HG03039 (cell line): ENCODE measurements around the gene NEBL.

Source experiments
- ATAC-seq: cut with Tn5 transposase; IDR thresholded peaks from one replicate; pipeline ENCODE4 v1.9.1; 2021; ENCODE audit warnings: mild to moderate bottlenecking, moderate library complexity; ENCODE audit not compliant: unreplicated experiment

Gene NEBL

GRCh38 chr10:20908391-20908790 is 11.3 kb upstream of the NEBL start:
- no peak for ATAC-seq

DNA sequence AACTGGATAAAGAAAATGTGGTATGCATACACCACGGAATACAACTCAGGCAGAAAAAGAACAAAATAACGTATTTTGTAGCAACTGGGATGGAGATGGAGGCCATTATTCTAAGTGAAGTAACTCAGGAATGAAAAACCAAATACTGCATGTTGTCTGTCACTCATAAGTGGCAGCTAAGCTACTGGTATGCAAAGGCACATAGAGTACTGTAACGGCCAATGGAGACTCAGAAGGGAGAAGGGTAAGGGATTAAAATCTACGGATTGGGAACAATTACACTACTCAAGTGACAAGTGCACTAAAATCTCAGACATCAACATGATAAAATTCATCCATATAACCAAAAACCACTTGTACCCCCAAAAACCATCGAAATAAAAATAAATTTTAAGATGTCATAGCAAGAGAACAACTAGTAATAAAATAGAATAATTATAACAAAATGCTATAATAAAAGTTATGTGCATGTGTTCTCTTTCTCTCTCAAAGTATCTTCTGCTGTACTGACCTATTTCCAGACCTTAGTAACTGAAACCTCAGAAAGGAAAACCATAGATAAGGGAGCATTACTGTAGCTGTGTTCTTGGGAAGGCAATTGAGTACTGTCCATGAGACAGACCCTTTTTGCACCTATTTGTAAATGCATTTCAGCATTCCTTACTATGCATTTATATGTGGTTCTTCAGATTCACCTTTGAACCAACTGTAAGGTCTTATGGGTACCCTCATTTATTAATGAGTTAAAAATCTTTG is 6.7 kb upstream of the NEBL start:
- no peak for ATAC-seq

DNA sequence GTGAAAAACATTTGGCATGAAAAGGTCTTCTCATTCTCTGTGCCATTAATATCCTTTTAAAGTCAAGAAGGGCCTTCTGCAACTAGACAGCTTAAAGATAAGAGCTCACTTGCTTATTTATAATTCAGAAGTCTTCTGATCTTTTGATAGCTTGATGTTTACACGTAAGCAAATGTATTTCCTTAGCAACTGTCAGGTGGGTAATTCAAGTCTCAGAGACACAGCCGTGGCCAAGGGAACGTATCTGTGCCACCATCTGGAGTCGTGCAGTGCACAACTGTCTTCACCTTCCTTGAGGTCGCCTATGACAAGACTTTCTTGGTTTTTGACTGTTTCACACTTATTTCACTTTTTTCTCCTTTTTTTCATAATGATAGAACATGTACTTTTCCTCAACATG is 4.0 kb upstream of the NEBL start:
- no peak for ATAC-seq

- no peak for ATAC-seq
These were observed 1.9 kb upstream of the NEBL start for GRCh38 chr10:20898866-20899535.

- ATAC-seq, result no peak
These were observed 3.8 kb downstream of the NEBL start for GRCh38 chr10:20893297-20893696.

DNA sequence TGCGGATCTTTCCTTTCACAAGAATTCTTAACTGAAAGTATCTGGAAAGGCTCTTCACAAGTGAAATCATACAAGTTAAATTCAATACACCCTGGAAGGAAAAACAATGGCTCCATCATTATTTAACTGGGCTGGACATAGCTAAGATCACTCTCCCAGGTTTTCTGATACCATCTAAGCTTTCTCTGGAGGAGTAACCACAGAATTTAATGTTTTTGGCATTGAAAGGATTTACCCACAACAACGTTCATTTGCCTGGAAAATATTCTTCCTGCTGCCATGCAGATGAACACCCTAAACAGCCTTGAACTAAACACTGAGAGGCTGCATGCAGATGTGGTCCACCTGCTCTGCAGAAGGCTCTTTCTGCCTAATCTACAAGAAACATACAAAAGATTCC is 4.3 kb downstream of the NEBL start:
- ATAC-seq, result no peak

GRCh38 chr10:20892011-20892585 is 5.0 kb downstream of the NEBL start:
- ATAC-seq, result no peak

DNA sequence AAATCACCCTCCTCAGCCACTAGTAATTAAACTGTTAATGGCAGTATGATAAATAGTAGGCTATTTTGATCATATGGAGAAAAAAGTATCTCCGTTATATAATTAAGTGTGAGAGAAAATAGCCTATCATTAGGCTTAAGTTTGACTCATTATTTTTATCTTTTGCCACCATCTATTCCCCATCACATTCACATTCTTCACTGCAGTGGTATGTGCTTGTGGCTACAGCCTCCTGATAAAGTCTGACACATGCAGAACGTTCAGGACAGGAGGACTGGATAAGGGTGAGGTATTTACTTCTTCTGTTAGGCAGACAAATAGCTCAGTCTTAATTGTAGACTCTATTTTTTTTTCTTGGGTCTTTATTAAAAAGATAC is 5.8 kb downstream of the NEBL start:
- ATAC-seq, result no peak

GRCh38 chr10:20890491-20891337 is 6.4 kb downstream of the NEBL start:
- ATAC-seq, result no peak

- no peak for ATAC-seq
These were observed 7.1 kb downstream of the NEBL start for GRCh38 chr10:20890009-20890408.

DNA sequence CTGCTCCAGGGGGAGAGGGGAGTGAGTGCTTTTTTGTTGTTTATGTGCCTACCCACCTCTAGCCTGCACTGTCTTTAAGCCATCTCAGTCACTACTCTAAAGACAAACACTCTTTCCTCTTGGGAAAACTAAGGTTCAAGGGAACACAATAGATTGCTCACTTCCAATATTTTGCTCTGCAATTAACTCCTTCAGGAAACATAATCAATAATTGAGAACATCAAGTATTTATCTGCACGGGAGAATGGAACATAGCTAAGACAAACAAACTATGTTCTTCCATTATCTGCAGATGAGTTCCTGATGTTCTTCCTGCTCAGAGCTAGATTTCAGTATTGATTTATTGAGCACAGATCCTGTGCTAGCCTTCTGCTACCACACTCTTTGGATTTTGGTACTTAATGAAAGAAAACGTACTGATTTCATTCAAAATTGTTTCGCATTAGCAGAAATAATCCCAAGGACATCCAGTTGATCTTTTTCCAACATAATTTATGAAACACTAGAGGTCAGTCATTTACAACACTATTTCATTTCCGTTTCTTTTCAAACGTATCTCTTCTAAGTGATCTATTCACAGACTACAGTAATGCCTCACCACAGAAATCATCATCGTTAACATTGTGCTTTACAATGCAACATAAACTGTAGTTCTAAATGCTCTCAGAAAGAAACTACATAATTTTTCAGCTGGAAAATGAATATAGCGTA is 8.3 kb downstream of the NEBL start:
- no peak for ATAC-seq

GRCh38 chr10:20887706-20888555 is 9.2 kb downstream of the NEBL start:
- ATAC-seq, result no peak

DNA sequence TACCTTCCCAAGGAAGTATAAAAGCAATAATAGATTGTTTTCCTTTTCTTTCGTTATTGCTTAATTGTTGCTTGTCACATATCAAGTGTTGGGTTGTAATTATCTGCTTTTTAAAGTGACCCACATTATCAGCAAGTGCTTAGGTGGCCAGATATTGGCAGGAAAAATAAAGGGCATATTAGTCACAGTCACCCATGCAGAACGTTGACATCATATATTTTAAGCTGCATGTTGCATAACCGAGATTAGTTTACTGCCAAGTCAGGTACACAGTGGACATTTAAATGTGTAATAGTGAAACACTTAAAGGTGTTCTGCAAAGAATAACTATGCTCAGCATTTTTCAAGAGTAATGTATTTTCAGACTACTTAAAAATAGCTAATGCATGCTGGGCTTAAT is 11.4 kb downstream of the NEBL start:
- ATAC-seq, result no peak

- ATAC-seq, result no peak
These were observed 13.6 kb downstream of the NEBL start for GRCh38 chr10:20883552-20883951.

DNA sequence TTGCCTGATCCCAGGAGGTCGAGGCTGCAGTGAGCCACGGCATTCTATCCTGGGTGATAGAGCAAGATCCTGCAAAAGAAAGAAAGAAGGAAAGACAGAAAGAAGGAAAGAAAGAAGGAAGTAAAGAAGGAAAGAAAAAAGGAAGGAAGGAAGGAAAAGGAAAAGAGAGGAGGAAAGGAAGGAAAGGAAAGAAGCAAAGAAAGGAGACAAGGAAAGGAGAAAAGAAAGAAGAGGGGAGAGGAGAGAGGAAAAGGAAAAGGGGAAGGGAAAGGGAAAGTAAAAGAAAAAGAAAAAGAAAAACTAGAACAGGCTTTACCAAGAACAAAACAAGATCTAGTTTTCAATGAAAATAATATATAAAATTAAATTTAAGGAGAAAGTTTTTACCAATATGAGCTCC is 15.0 kb downstream of the NEBL start:
- ATAC-seq, result no peak

DNA sequence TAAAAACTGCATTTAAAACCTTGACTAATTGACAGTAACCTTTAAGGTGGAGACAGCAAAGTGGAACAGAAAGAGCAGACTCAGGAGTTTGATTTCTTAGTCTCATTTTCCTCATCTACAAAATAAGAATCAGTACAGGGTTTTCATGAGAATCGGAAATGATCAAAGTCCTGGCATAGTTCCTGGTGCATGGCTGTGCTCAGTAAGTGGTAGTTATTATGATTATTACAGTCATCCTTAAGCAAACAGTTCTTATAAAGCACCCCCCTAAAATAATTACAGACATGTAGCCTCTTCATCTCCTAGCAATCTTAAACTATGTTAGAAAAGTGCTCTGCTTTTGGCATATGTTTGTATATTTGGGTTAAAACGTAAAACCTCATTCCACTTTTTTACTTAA is 18.0 kb downstream of the NEBL start:
- ATAC-seq, result no peak

DNA sequence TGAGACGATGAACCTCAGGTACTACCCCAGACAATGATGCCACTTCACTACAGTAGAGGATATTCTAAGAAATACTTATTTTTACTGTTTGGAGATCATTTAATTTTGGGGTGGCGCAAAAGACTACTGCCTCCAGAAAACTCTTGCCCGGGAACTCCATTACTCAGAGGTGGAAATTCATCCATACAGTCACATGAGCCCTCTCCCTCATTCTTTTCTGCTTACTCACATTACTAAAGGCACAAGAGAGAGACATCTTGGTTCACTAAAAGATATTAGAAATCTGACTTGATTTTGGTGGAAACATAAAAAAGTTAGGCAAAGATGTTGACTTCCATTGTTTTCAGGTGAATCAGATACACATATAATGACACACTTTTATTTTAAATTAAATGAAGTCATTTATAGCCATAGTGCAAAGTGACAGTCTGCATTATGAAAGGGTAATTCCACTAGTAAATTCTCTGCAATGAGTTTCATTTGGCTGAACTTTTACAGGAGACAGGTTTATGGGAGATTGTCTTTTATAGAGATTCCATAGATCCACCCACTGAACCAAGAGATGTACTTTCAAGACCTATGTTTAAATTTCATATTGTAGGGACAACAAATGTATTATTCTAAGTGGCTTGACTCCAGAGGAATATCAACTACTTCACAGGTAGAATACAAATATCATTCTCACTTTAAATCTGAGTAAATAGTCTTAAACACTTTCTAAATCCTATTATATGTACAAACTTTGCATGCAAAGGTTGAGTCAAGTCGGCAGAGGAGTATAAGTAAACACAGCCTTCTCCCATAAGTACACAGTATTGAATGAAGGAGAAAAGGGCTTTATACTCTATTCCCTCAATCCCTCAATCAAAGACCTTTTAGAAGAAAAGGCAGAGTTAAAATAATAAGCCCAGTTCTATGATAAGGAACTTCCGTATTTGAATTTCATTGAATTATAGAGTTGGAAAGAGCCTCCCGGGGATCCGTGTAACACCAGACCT is 18.8 kb downstream of the NEBL start:
- no peak for ATAC-seq

DNA sequence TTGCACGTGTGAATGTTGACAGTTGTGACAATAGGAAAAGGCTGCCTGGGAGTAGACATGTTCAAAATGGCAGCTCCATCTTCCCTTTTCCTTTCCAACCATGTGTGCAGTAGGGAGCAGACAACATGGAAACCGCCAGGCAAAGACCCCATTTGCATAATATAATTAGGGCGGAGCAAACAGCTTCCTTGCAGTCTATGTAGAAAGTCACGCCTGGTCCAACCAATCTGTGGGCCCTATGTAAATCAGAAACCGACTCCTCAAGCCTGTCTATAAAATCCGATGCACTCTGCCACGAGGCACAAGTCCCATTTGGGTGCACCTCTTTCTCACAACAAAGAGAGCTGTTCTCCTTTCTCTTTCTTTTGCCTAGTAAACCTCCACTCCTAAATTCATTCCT is 19.6 kb downstream of the NEBL start:
- ATAC-seq, result no peak

- ATAC-seq, result no peak
These were observed 22.9 kb downstream of the NEBL start for GRCh38 chr10:20874261-20874660.
